ENCODE measurements around the gene GDPD5.

GDPD5 gene

DNA sequence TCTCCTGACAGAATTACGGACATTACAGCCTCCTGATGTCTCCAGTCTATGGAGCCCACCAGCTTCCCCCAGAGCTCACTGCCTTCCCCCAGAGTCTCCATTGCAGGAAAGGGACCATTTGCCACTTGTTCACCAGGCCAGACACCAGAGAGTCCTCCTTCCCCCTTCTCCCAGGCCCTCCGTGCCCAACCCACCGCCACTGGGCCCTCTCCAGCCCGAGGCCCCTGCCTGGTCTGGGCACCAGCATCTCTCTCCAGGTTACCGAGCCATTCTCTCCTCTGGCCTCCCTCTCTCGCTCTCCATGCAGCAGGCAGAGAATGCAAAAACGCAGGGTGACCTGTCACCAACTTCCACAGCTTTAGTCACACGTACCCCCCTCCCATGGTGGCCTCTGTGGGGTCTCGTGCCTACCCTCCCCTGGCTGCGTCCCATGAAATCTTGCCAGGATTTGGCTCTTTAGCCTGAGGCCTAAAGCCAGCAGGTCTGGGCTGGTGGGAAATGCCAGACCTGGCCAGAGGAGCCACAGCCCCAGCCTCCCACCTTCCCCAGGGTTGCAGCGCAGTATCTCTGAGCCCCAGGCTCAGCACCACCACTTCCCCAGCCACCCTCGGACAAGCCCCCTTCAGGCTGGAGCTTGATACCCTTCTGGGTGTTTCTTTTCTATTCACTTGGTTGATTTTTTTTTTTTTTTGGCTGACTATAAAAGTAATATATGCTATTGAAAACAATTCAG, 29.5 kb upstream of the GDPD5 start:
- TF ChIP-seq, protein P1, sequence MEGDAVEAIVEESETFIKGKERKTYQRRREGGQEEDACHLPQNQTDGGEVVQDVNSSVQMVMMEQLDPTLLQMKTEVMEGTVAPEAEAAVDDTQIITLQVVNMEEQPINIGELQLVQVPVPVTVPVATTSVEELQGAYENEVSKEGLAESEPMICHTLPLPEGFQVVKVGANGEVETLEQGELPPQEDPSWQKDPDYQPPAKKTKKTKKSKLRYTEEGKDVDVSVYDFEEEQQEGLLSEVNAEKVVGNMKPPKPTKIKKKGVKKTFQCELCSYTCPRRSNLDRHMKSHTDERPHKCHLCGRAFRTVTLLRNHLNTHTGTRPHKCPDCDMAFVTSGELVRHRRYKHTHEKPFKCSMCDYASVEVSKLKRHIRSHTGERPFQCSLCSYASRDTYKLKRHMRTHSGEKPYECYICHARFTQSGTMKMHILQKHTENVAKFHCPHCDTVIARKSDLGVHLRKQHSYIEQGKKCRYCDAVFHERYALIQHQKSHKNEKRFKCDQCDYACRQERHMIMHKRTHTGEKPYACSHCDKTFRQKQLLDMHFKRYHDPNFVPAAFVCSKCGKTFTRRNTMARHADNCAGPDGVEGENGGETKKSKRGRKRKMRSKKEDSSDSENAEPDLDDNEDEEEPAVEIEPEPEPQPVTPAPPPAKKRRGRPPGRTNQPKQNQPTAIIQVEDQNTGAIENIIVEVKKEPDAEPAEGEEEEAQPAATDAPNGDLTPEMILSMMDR (IDR thresholded peaks at IDR 0.05) = no peak

DNA sequence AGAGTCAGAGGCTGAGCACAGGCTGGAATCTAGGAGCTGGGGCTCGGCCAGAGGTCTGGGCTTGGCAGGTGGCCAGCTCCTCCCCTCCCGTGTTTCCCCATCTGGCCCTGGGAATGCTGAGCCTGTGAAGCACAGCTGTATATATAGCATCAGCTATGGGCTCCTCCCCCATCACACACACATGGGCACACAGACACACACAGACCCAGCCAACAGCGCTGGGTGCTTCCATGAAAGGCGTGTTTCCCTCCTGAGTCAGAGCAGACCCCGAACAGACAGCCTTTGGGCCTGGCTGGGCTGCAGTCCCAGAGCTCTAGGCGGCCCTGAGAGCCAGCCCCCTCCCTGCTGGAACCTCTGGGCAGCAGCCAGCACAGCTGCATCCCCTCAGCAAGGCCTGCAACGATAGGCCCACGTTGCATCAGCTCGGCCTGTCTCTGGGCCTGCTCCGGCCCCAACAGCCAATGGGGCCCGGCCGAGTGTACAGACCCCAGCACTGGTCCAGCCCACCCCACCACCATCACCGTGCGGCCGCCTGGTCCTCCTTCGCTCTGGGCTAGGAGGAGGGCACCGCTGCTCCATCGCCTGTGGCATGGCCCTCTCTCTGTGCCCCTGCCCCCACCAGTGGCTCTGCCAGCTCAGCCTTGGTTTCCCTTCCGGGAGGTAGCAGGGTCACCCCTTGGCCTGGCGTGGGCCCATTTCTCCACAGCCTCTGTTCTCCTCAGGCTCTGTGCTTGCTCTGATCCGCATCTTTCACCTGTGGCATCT, 28.7 kb upstream of the GDPD5 start:
- TF ChIP-seq, protein P1 (IDR thresholded peaks at IDR 0.05) = no peak

DNA sequence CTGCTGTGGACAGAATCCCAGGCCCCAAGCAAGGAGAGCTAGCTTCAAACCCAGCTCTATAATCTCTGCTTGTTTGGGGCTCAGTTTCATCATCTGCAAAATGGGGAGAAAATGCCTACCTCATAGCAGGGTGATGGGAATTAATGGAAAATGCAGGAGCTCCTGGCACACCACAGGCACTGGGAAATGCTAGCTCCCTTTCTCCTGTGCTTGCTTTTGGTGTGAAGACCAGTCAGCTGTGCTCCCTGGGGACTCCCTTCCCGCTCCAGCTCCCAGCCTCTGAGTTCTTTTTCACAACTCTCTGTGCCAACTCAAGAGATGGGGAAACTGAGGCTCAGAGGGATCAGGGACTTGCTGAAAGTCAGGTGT, 28.1 kb upstream of the GDPD5 start:
- TF ChIP-seq, protein P1 (IDR thresholded peaks at IDR 0.05) = no peak

DNA sequence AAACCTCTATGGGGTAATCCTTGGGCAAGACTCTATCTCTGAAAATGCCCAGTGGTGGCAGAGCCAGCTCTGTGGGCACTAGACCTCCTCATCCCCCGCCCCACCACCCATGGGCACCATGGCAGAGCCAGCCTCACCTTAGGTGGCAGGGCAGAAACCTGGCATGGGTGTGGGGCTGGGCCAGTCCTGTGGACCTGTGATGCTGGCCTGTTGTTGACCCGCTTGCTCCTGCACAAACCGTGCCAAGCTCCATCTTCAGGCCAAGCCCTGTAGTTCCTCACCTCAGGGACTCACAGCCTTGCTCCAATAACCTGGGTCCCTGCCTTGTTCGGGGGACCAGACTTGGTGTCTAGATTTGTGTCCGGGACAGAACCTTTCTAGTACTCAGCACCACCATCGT, 27.4 kb upstream of the GDPD5 start:
- TF ChIP-seq, protein P1 (IDR thresholded peaks at IDR 0.05) = no peak

DNA sequence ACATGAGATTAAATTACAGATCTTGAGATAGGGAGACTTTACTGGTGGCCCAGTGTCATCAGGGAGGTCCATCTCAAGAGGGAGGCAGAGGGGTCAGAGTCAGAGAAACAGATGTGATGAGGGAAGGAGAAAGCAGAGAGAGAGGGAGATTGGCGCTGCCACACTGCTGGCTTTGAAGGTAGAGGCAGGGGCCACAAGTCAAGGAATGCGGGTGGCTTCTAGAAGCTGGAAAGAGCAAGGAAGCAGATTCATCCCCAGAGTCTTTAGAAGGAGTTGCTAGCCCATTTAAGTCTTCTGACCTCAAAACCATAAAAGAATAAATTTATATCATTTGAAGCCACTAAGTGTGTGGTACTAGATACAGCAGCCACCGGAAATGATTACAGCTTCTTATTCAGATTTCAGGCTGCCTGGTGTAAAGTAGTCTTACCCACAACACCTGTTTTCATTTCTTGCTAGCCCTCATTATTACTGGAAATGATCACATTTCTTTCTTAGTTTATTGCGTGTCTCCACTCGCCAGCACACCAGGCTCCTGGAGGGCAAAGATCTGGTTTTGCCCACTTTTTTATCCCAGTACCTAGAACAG, 23.7 kb upstream of the GDPD5 start:
- TF ChIP-seq, protein P1 (IDR thresholded peaks at IDR 0.05) = no peak

DNA sequence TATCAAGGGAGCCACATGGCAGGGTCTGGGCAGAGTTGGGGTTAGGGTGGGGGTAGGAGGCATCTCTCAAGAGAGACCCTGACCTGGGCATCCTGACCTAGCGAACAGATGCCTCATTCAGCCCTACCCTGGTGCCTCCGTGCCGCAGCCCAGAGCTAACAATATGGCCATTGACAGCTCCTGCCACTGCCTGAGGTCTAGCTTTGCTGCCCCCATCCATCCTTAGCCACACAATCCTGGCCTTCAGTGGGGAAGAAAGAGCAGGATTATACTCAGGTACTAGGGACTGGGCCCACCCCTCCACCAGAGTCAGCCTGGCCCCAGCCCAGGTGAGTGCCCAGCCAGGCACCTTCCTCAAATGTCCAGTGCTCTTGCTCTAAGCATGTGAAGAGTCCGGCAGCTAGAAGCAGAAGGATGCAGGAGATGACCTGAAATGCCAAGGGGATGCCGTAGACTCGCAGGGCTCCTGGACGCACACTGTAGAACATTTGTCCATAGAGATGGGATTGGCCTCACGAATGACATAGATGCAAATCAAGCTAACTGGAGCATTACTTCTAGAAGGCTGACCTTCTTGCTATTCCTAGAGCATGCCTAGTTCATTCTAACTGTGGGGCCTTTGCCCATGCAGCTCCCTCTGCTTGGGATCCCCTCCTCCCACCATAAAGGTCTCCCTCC, 23.0 kb upstream of the GDPD5 start:
- TF ChIP-seq, protein P1 (IDR thresholded peaks at IDR 0.05) = no peak

DNA sequence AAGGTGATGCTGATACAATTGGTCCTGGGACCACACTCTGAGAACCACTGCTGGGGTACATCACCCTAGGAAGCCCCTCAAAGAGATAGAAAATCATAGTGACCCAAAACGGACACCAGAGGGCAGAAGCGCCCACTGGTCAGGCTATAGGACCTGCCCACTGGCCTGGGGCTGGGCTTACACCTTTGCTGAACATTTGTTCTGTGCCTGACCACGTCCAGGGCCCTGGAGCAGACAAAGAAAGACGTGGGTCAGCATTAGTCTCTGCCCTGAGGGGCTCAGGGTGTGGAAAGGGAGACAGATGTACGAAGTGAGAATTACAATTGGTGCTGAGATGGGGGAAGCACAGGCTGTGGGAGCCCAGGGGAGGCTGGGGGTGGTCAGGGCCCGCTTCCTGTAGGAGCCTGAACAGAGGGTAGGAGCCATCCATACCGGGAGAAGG, 21.9 kb upstream of the GDPD5 start:
- TF ChIP-seq, protein P1 (IDR thresholded peaks at IDR 0.05) = peak; percentile 85
